DMS79 (cell line): ENCODE measurements around the gene SFSWAP.
"Not testable (repeated sequence)": the region's sequence is repeated elsewhere in the genome, so short reads cannot be mapped to it uniquely, and the experiment has no call there.

ENCODE experiments used
- DNase-seq: peaks from one replicate; lab custom pipeline; 2025; lab: John Stamatoyannopoulos, UW

Gene SFSWAP

GRCh38 chr12:131759176-131759575, 48.3 kb downstream of the SFSWAP start:
- DNase-seq, result peak; percentile 66

- DNase-seq, result no peak
Measured at GRCh38 chr12:131761638-131762037, 50.7 kb downstream of the SFSWAP start.

GRCh38 chr12:131764738-131765137, 53.8 kb downstream of the SFSWAP start:
- DNase-seq, result no peak

GRCh38 chr12:131765961-131766360, 55.1 kb downstream of the SFSWAP start:
- no peak for DNase-seq

- DNase-seq, result no peak
Measured at GRCh38 chr12:131766382-131767107, 55.7 kb downstream of the SFSWAP start.

- DNase-seq, result no peak
Measured at GRCh38 chr12:131770120-131770519, 59.2 kb downstream of the SFSWAP start.

- no peak for DNase-seq
Measured at GRCh38 chr12:131771965-131772364, 61.1 kb downstream of the SFSWAP start.

GRCh38 chr12:131773582-131774221, 62.8 kb downstream of the SFSWAP start:
- DNase-seq, result no peak

- DNase-seq, result peak; percentile 15
Measured at GRCh38 chr12:131774576-131775391, 63.9 kb downstream of the SFSWAP start.

- DNase-seq, result no peak
Measured at GRCh38 chr12:131775392-131776236, 64.7 kb downstream of the SFSWAP start.

GRCh38 chr12:131776237-131776889, 65.5 kb downstream of the SFSWAP start:
- peak; percentile 43 for DNase-seq

- DNase-seq, result not testable (repeated sequence)
Measured at GRCh38 chr12:131777269-131777668, 66.4 kb downstream of the SFSWAP start.

GRCh38 chr12:131779027-131779426, 68.1 kb downstream of the SFSWAP start:
- no peak for DNase-seq

- no peak for DNase-seq
Measured at GRCh38 chr12:131782061-131782460, 71.2 kb downstream of the SFSWAP start.

GRCh38 chr12:131783915-131784541, 73.1 kb downstream of the SFSWAP start:
- no peak for DNase-seq

- no peak for DNase-seq
Measured at GRCh38 chr12:131784909-131785762, 74.2 kb downstream of the SFSWAP start.

GRCh38 chr12:131785763-131786330, 75.0 kb downstream of the SFSWAP start:
- no peak for DNase-seq

- no peak for DNase-seq
Measured at GRCh38 chr12:131786331-131786730, 75.4 kb downstream of the SFSWAP start.

- DNase-seq, result no peak
Measured at GRCh38 chr12:131787143-131787660, 76.3 kb downstream of the SFSWAP start.
